ENCODE measurements around the gene CDIP1. TPM values are rescaled to one million over a fixed set of nuclear protein-coding genes. Genes with fewer than 3 reads are reported as not detected.

Gene CDIP1
- total RNA-seq, 2 donors from 2014 or later, result 12.9 to 23.3 TPM

DNA sequence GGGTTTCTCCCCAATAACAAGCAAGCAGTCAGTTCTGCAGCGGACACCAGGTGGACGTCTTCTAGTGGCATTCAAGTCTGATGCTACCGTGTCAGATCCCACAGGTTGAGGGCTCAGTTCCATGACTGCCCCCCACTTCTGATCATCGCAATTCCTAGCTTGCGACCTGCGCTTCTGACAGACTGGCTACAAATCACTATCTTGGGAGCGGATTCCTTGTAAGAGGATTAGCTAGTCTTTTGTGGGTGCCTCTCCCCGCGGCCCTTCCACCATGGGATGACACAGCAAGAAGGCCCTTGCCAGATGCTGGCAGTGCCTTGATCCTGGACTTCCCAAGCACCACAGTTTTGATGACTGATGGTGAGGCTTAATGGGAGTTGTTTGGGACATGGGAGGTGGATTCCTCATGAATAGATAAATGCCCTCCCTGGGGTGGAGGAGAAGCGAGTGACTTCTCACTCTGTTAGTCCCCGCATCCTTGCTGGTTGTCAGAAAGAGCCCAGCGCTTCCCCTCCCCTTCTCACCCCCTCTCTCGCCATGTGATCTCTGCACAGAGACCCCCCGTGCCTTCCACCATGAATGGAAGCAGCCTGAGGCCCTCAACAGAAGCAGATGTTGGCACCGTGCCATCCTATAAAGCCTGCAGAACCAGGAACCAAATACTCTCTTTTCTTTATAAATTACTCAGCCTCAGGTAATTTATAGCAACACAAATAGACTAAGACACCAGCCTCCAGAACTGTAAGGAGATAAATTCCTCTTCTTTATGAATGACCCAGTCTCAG is 19.1 kb downstream of the CDIP1 start:
- ATAC-seq, result no peak
- intact Hi-C loops (cut with DNase I), result loop anchor here (10.0 kb wide), 1 partner anchor 65 kb away; no protein-coding TSS in a partner anchor

DNA sequence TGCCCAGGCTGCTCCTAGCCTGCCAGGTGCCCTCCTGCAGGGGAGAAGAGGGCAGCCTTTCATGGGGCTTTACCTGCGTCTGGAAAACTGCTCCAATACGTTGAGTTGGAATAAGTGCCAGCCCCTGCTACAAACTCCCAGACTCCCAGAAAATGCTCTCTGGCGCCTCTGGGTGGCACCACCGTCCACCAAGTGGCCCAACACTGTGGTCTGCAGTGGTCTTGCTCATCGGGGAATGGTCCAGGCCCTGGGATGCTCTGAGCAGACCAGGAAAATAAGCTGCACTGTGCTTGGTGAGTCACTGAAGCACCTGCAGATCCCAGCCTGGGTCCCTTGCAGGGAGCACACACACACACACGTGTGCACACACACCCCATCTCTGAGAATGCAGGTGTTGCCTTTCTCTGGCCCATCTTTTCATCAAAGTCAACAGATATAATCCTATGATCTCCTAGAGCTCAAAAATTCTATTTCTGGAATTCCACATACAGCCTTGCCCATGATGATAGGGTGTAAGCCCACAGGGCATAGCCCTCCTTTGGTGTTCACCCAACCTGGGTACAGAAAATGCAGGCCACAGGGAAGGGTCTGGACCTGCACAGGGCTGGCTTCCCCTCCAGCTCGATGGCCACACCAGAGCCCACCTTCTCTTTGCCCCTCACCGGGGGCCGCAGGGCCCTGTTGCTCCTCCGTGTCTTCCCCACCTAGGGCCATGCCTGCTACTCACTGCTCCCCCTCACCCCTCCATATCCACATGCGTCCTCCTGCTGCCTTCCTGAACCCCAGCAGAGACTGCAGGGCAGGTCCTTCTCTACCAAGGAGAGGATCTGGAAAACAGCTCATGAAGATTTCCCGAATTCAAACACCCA is 20.5 kb downstream of the CDIP1 start:
- DNase-seq (peak in 3 of 4 donors; percentile 44 to 57 (median 49)), ATAC-seq (peak; percentile 41)
- Histone ChIP-seq H3K27ac (no peak overlapping the region), H3K9me3 (no peaks in the 10 kb centered on the region), H3K4me3 (no peak overlapping the region), H3K27me3 (no peaks in the 10 kb centered on the region), H3K4me1 (peaks cover 23% of the 10 kb centered on the region), H3K36me3 (replicated peaks in 1 of 2; ENCODE audit: insufficient read depth in 1 of 2, low read depth in 2 of 2) (no peaks in the 10 kb centered on the region)
- WGBS, 2 donors, result 61 to 63% methylated on average over 11 to 12 of the region's 12 CpGs
- TF ChIP-seq POLR2A (IDR thresholded peaks at IDR 0.05), result no peak
- TF ChIP-seq, protein P1, sequence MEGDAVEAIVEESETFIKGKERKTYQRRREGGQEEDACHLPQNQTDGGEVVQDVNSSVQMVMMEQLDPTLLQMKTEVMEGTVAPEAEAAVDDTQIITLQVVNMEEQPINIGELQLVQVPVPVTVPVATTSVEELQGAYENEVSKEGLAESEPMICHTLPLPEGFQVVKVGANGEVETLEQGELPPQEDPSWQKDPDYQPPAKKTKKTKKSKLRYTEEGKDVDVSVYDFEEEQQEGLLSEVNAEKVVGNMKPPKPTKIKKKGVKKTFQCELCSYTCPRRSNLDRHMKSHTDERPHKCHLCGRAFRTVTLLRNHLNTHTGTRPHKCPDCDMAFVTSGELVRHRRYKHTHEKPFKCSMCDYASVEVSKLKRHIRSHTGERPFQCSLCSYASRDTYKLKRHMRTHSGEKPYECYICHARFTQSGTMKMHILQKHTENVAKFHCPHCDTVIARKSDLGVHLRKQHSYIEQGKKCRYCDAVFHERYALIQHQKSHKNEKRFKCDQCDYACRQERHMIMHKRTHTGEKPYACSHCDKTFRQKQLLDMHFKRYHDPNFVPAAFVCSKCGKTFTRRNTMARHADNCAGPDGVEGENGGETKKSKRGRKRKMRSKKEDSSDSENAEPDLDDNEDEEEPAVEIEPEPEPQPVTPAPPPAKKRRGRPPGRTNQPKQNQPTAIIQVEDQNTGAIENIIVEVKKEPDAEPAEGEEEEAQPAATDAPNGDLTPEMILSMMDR (IDR thresholded peaks at IDR 0.05), result peak; percentile 35 to 71 (median 55)
- intact Hi-C loops (cut with DNase I), result loop anchor here (10.0 kb wide), 1 partner anchor 67 kb away; no protein-coding TSS in a partner anchor

More for the DNA sequence above, 19.1 kb downstream of the CDIP1 start:
- no peaks in the 10 kb centered on the region for H3K9me3 ChIP-seq
- no peak for DNase-seq
- 82% methylated on average over 13 to 15 of the region's 15 CpGs for WGBS, 2 donors
- no peaks in the 10 kb centered on the region for H3K27me3 ChIP-seq
- H3K4me1 ChIP-seq, result peaks cover 22% of the 10 kb centered on the region
- no peaks in the 10 kb centered on the region for H3K36me3 ChIP-seq (replicated peaks in 1 of 2; ENCODE audit: insufficient read depth in 1 of 2, low read depth in 2 of 2)
- no peak overlapping the region for H3K4me3 ChIP-seq
- no peak overlapping the region for H3K27ac ChIP-seq
- TF ChIP-seq, protein P1 (IDR thresholded peaks at IDR 0.05), result no peak
- TF ChIP-seq POLR2A (IDR thresholded peaks at IDR 0.05), result no peak

DNA sequence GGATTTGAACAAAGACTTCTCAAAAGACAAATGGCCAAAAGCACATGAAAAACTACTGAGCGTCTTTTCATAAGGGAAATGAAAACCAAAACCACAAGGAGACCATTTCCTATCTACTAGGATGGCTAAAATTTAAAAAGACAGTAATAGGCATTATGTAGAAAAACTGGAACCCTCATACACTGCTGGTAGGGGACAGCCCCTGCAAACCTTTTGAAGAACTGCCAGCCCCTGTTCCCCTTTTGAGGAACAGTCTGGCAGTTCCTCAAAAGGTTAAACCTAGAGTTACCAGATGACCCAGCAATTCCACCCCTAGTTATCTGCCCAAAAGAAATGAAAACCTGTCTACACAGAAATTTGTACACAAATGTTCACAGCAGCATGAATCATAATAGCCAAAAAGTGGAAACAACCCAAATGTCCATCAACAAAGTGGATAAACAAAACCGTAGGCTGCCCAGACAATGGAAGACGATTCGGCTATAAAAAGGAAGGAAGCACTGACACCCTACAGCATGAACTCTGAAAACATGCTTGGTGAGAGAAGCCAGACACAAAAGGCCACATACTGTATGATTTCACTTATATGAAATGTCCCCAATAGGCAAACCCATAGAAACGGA is 22.9 kb downstream of the CDIP1 start:
- no peak overlapping the region for H3K4me3 ChIP-seq
- H3K27ac ChIP-seq, result peak overlapping the region in 1 of 4 donors; percentile 50
- H3K36me3 ChIP-seq (replicated peaks in 1 of 2; ENCODE audit: insufficient read depth in 1 of 2, low read depth in 2 of 2), result peaks cover 0 to 2% of the 10 kb centered on the region in 2 donors
- WGBS, 2 donors, result 41 to 43% methylated on average over 5 of the region's 5 CpGs
- no peak for TF ChIP-seq POLR2A (IDR thresholded peaks at IDR 0.05)
- TF ChIP-seq, protein P1 (IDR thresholded peaks at IDR 0.05), result no peak
- H3K27me3 ChIP-seq, result no peaks in the 10 kb centered on the region
- intact Hi-C loops (cut with DNase I), result loop anchor here (10.0 kb wide), 1 partner anchor 69 kb away; no protein-coding TSS in a partner anchor
- ATAC-seq (no peak), DNase-seq (no peak)
- H3K9me3 ChIP-seq, result no peaks in the 10 kb centered on the region
- peaks cover 31% of the 10 kb centered on the region for H3K4me1 ChIP-seq

DNA sequence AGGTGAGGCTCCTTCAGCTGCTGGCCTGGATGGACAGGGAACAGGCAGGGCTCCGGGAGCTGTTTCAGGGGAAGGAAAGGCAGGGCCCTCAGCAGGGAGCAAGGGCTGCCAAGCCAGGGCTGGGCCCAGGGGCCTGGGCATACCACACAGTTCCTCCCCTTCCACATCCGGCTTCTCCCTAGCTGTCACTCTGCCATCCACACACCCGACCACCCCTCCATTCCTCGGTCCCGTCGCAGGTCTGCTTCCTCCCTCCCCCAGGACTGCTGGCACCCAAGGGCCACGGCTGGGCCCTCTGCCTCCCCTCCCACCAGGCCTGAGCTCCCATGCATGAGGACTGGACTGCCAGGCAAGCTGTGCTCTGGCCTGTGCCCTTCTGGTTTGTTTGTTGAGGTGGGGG is 24.0 kb downstream of the CDIP1 start:
- ATAC-seq (no peak), DNase-seq (no peak)
- Histone ChIP-seq H3K4me1 (peaks cover 31% of the 10 kb centered on the region), H3K4me3 (no peak overlapping the region), H3K27me3 (no peaks in the 10 kb centered on the region), H3K36me3 (replicated peaks in 1 of 2; ENCODE audit: insufficient read depth in 1 of 2, low read depth in 2 of 2) (peaks cover 0 to 8% of the 10 kb centered on the region in 2 donors), H3K9me3 (no peaks in the 10 kb centered on the region), H3K27ac (peak overlapping the region in 3 of 4 donors; percentile 17 to 62 (median 50))
- WGBS, 2 donors, result 31 to 75% methylated on average over 5 to 7 of the region's 7 CpGs
- TF ChIP-seq POLR2A (IDR thresholded peaks at IDR 0.05), result no peak
- TF ChIP-seq, protein P1 (IDR thresholded peaks at IDR 0.05), result no peak
- intact Hi-C loops (cut with DNase I), result loop anchor here (5.0 to 10.0 kb wide), 2 partner anchors 38 to 70 kb away; no protein-coding TSS in a partner anchor

Measured in body of pancreas (tissue), 4 donors.